ENCODE data around the gene COMMD9. TPM values are rescaled to one million over a fixed set of nuclear protein-coding genes. Genes with fewer than 3 reads are reported as not detected.

The COMMD9 gene
- total RNA-seq, 1 donor from 2014 or later: 61.0 TPM

GRCh38 chr11:36258730-36259360, 30.4 kb downstream of the COMMD9 start:
- Mint-ChIP-seq H3K4me1 (no peaks in the 10 kb centered on the region), H3K27ac (no peak overlapping the region), H3K9me3 (no peaks in the 10 kb centered on the region), H3K36me3 (ENCODE audit: low read depth) (no peaks in the 10 kb centered on the region), H3K27me3 (peaks cover 30% of the 10 kb centered on the region), H3K4me3 (no peak overlapping the region)
- ChIA-PET POLR2A (no interaction called here), CTCF (interaction anchor here (0.8 to 1.3 kb wide), 6 partner anchors 10 to 648 kb away, joined by 3 to 5 read pairs (median 3); no protein-coding TSS in a partner anchor)
- no peak for TF ChIP-seq CTCF (IDR thresholded peaks at IDR 0.05)
- ATAC-seq (ENCODE audit: low read depth) (no peak), DNase-seq (no peak)
- intact Hi-C loops (cut with micrococcal nuclease): no loop called here

- no peaks in the 10 kb centered on the region for H3K4me1 Mint-ChIP-seq
- H3K27ac Mint-ChIP-seq: no peak overlapping the region
- no peak for DNase-seq
These were observed 31.9 kb downstream of the COMMD9 start for GRCh38 chr11:36257351-36257750.

GRCh38 chr11:36254713-36255112, 34.5 kb downstream of the COMMD9 start:
- no peak for TF ChIP-seq CTCF (IDR thresholded peaks at IDR 0.05)
- CTCF ChIA-PET: interaction anchor here (1.2 kb wide), 1 partner anchor 11 kb away, joined by 3 read pairs; no protein-coding TSS in a partner anchor
- intact Hi-C loops (cut with micrococcal nuclease): no loop called here
- no peaks in the 10 kb centered on the region for H3K4me1 Mint-ChIP-seq
- no peaks in the 10 kb centered on the region for H3K36me3 Mint-ChIP-seq (ENCODE audit: low read depth)
- DNase-seq (no peak), ATAC-seq (ENCODE audit: low read depth) (no peak)
- H3K27ac Mint-ChIP-seq: no peak overlapping the region
- no peak overlapping the region for H3K4me3 Mint-ChIP-seq
- peaks cover 29% of the 10 kb centered on the region for H3K27me3 Mint-ChIP-seq
- POLR2A ChIA-PET: no interaction called here
- H3K9me3 Mint-ChIP-seq: peaks cover 2% of the 10 kb centered on the region

More at GRCh38 chr11:36257351-36257750, 31.9 kb downstream of the COMMD9 start:
- no peak for TF ChIP-seq CTCF (IDR thresholded peaks at IDR 0.05)
- intact Hi-C loops (cut with micrococcal nuclease): no loop called here
- ChIA-PET CTCF (interaction anchor here (1.1 to 2.2 kb wide), 3 partner anchors 8 to 10 kb away, joined by 3 to 8 read pairs (median 5); no protein-coding TSS in a partner anchor), POLR2A (no interaction called here)
- ATAC-seq (ENCODE audit: low read depth): no peak
- no peak overlapping the region for H3K4me3 Mint-ChIP-seq
- H3K27me3 Mint-ChIP-seq: peaks cover 25% of the 10 kb centered on the region
- H3K9me3 Mint-ChIP-seq: no peaks in the 10 kb centered on the region
- H3K36me3 Mint-ChIP-seq (ENCODE audit: low read depth): no peaks in the 10 kb centered on the region

- Mint-ChIP-seq H3K4me3 (no peak overlapping the region), H3K27ac (no peak overlapping the region), H3K9me3 (peaks cover 2% of the 10 kb centered on the region), H3K4me1 (no peaks in the 10 kb centered on the region), H3K36me3 (ENCODE audit: low read depth) (no peaks in the 10 kb centered on the region), H3K27me3 (peaks cover 24% of the 10 kb centered on the region)
- ChIA-PET POLR2A (no interaction called here), CTCF (no interaction called here)
- ATAC-seq (ENCODE audit: low read depth): no peak
- DNase-seq: no peak
- intact Hi-C loops (cut with micrococcal nuclease): no loop called here
- no peak for TF ChIP-seq CTCF (IDR thresholded peaks at IDR 0.05)
These were observed 36.0 kb downstream of the COMMD9 start for GRCh38 chr11:36253238-36253637.

- Mint-ChIP-seq H3K36me3 (ENCODE audit: low read depth) (no peaks in the 10 kb centered on the region), H3K4me1 (no peaks in the 10 kb centered on the region), H3K4me3 (no peak overlapping the region), H3K27ac (no peak overlapping the region), H3K27me3 (peaks cover 22% of the 10 kb centered on the region), H3K9me3 (peaks cover 2% of the 10 kb centered on the region)
- no peak for TF ChIP-seq CTCF (IDR thresholded peaks at IDR 0.05)
- no peak for DNase-seq
- CTCF ChIA-PET: no interaction called here
- ATAC-seq (ENCODE audit: low read depth): no peak
- intact Hi-C loops (cut with micrococcal nuclease): no loop called here
- POLR2A ChIA-PET: no interaction called here
These were observed 37.4 kb downstream of the COMMD9 start for GRCh38 chr11:36251823-36252222.

Data from activated B cell treated with CpG ODN at 0.5 μM for 24 hours (primary cell).